ENCODE data around the gene CXCL11. TPM values are rescaled to one million over a fixed set of nuclear protein-coding genes. Genes with fewer than 3 reads are reported as not detected.

Gene CXCL11
- total RNA-seq, 1 donor from 2014 or later: not detected

DNA sequence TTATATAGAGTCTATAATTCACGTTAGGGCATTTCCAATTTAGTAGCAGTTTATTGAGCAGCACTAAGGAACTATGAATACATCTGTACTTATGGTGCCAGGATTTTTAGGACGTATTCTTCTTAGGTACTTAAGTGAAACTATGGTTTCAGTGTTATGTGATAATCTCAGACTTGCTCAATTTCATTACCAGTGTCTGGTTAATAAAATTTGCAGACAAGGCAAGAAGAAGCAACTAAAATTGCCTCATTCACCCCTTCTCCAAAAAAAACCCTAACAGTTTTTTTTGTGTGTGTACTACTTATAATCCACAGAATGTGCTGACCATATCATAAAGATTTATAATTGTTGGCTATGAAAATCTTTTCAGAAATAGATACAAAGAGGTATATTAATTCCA lies 6.6 kb downstream of the CXCL11 start:
- H3K36me3 ChIP-seq (ENCODE audit: control insufficient read depth, insufficient read depth, low read length): no peaks in the 10 kb centered on the region
- no peak overlapping the region for H3K4me3 ChIP-seq (ENCODE audit: low read depth, low read length)
- no peaks in the 10 kb centered on the region for H3K27me3 ChIP-seq (ENCODE audit: control insufficient read depth, insufficient read depth, low read length)
- DNase-seq (ENCODE audit: low read depth) (no peak), FAIRE-seq (no peak)
- TF ChIP-seq, protein P1, sequence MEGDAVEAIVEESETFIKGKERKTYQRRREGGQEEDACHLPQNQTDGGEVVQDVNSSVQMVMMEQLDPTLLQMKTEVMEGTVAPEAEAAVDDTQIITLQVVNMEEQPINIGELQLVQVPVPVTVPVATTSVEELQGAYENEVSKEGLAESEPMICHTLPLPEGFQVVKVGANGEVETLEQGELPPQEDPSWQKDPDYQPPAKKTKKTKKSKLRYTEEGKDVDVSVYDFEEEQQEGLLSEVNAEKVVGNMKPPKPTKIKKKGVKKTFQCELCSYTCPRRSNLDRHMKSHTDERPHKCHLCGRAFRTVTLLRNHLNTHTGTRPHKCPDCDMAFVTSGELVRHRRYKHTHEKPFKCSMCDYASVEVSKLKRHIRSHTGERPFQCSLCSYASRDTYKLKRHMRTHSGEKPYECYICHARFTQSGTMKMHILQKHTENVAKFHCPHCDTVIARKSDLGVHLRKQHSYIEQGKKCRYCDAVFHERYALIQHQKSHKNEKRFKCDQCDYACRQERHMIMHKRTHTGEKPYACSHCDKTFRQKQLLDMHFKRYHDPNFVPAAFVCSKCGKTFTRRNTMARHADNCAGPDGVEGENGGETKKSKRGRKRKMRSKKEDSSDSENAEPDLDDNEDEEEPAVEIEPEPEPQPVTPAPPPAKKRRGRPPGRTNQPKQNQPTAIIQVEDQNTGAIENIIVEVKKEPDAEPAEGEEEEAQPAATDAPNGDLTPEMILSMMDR (IDR thresholded peaks at IDR 0.05; ENCODE audit: insufficient read depth, low read length, severe bottlenecking): no peak

DNA sequence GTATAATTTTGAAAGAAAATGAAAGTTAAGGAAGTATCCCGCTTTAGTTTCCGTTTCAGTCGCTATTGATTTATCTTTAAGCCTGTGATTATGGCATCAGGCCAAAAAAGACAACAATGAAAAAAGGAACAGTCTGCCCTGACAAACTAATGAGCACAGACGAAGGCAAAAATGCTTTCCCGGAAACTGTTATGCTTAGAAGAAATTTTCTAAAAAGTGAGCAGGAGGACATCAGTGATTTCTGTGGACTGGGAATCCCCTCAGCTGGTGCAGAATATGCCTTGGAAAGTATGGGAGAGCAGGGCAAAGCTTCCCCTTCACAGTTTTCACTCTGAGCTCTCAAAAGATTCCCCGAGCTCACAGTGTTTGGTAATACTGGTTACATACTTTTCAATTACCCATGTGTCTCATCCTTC lies 7.5 kb downstream of the CXCL11 start:
- H3K4me3 ChIP-seq (ENCODE audit: low read depth, low read length): no peak overlapping the region
- H3K36me3 ChIP-seq (ENCODE audit: control insufficient read depth, insufficient read depth, low read length): no peaks in the 10 kb centered on the region
- DNase-seq (ENCODE audit: low read depth): no peak
- no peak for FAIRE-seq
- no peaks in the 10 kb centered on the region for H3K27me3 ChIP-seq (ENCODE audit: control insufficient read depth, insufficient read depth, low read length)
- TF ChIP-seq, protein P1 (IDR thresholded peaks at IDR 0.05; ENCODE audit: insufficient read depth, low read length, severe bottlenecking): no peak

DNA sequence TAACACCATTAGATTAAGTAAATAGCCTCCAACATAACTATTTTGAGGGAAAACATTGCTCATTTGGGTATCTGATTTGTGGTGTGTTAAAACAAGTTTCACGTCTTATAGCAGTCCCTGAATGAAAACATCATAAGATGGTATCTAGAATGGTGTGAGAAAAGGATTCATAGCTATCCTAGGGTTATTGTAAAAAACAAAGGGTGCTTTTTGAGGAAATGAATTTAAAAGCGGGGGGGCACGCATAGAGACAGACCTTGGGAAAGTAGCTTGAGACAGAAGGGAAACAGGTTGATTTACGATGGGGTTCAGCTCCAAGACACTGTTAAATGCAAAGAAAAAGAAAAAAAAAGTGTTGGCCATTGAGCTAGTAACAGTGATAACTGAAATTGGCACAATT lies 11.8 kb downstream of the CXCL11 start:
- FAIRE-seq (no peak), DNase-seq (ENCODE audit: low read depth) (no peak)
- no peak overlapping the region for H3K4me3 ChIP-seq (ENCODE audit: low read depth, low read length)
- no peaks in the 10 kb centered on the region for H3K36me3 ChIP-seq (ENCODE audit: control insufficient read depth, insufficient read depth, low read length)
- TF ChIP-seq, protein P1 (IDR thresholded peaks at IDR 0.05; ENCODE audit: insufficient read depth, low read length, severe bottlenecking): no peak
- H3K27me3 ChIP-seq (ENCODE audit: control insufficient read depth, insufficient read depth, low read length): no peaks in the 10 kb centered on the region

DNA sequence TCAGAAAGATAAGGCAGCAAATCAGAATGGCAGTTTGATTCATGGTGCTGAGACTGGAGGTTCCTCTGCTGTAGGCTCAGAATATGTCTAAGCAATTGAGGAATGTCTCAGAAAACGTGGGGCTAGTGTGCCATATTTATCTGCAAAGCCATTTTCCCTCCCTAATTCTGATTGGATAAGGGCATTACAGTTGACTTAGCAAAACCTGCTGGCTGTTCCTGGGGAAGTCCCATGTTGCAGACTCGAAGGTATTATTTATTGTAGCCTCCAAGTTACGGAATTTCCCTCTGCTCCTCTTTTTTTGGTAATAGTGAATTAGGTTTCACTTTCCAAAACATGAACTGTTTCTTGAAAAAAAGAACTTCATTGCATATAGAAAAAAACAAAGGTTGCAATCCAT lies 12.5 kb downstream of the CXCL11 start, which contains the start of gene CXCL10:
TSS of gene CXCL10 (minus strand) at position 109 of the 400 bp plus-strand sequence. CDS start at position 43, 66 bp downstream.
- Histone ChIP-seq H3K4me3 (ENCODE audit: low read depth, low read length) (no peak within 1 kb of the TSS), H3K27me3 (ENCODE audit: control insufficient read depth, insufficient read depth, low read length) (no peaks in the 10 kb centered on the region), H3K36me3 (ENCODE audit: control insufficient read depth, insufficient read depth, low read length) (no peaks in the 10 kb centered on the region)
- TF ChIP-seq, protein P1 (IDR thresholded peaks at IDR 0.05; ENCODE audit: insufficient read depth, low read length, severe bottlenecking): no peak
- DNase-seq (ENCODE audit: low read depth) (peak; percentile 49), FAIRE-seq (no peak)

DNA sequence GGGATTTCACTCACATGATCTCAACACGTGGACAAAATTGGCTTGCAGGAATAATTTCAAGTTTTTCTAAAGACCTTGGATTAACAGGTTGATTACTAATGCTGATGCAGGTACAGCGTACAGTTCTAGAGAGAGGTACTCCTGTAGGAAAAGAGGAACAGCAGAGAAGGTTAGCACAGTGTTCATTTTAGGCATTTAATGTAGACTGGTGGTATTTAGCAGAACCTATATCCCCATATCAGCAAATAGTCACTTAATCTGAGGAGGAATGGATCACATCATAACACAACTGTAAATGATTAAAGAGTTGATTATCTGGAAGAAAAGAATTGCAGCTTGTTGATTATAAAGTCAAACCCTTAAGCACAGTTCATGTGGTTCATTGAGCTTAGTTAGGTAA lies 13.2 kb downstream of the CXCL11 start:
- Histone ChIP-seq H3K4me3 (ENCODE audit: low read depth, low read length) (no peak overlapping the region), H3K27me3 (ENCODE audit: control insufficient read depth, insufficient read depth, low read length) (no peaks in the 10 kb centered on the region), H3K36me3 (ENCODE audit: control insufficient read depth, insufficient read depth, low read length) (no peaks in the 10 kb centered on the region)
- TF ChIP-seq, protein P1 (IDR thresholded peaks at IDR 0.05; ENCODE audit: insufficient read depth, low read length, severe bottlenecking): no peak
- DNase-seq (ENCODE audit: low read depth) (no peak), FAIRE-seq (no peak)

DNA sequence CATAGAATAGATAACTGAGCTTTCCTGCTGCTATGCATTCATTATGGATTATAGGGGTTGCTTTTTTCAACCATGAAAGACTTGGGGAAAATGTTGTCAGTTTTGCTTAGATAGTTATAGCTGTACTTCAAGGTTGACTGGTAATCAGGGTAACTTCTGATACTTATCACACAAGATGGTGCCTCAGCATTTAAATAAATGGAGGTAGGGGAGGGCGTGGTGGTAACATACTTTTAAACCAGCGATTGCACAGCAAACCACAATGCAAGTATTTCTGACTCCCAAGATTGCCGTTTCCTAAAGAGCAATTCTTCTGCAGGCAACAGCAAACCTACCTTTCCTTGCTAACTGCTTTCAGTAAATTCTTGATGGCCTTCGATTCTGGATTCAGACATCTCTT lies 13.8 kb downstream of the CXCL11 start:
- DNase-seq (ENCODE audit: low read depth) (no peak), FAIRE-seq (no peak)
- TF ChIP-seq, protein P1 (IDR thresholded peaks at IDR 0.05; ENCODE audit: insufficient read depth, low read length, severe bottlenecking): no peak

More for the DNA sequence above, 13.8 kb downstream of the CXCL11 start:
- Histone ChIP-seq H3K4me3 (ENCODE audit: low read depth, low read length) (no peak overlapping the region), H3K36me3 (ENCODE audit: control insufficient read depth, insufficient read depth, low read length) (no peaks in the 10 kb centered on the region), H3K27me3 (ENCODE audit: control insufficient read depth, insufficient read depth, low read length) (no peaks in the 10 kb centered on the region)

Measured in bronchial epithelial cell (primary cell).